ENCODE results near the gene ZNF710. TPM values are rescaled to one million over a fixed set of nuclear protein-coding genes. Genes with fewer than 3 reads are reported as not detected.

The ZNF710 gene
- total and polyA plus RNA-seq, 2 donors (not counting 3 experiments of a cell fraction or from before 2014, with no cell fraction given), result 8.9 to 32.4 TPM

GRCh38 chr15:90080818-90081393 is 79.8 kb downstream of the ZNF710 start:
- CTCF ChIA-PET, result interaction anchor here (1.4 kb wide), 2 partner anchors 140 to 206 kb away, joined by 3 read pairs; no protein-coding TSS in a partner anchor
- no peak for FAIRE-seq
- intact Hi-C loops (cut with micrococcal nuclease), result no loop called here

More at GRCh38 chr15:90080818-90081393, 79.8 kb downstream of the ZNF710 start:
- POLR2A ChIA-PET, result no interaction called here
- Histone ChIP-seq H3K9ac (replicated peaks; ENCODE audit: extremely low read depth, insufficient read depth, low read length) (no peak overlapping the region), H3K4me1 (ENCODE audit: control insufficient read depth, extremely low read depth, insufficient read depth, low read length) (no peaks in the 10 kb centered on the region), H3K36me3 (ENCODE audit: control insufficient read depth in 2 of 2, extremely low read depth in 1 of 2, insufficient read depth in 2 of 2, low read length in 2 of 2) (peaks cover 0 to 30% of the 10 kb centered on the region in 2 experiments), H3K27ac (ENCODE audit: insufficient read depth, low read depth, low read length) (no peak overlapping the region), H3K9me3 (replicated peaks; ENCODE audit: control insufficient read depth, insufficient read depth, low read length) (no peaks in the 10 kb centered on the region), H3K4me2 (ENCODE audit: insufficient read depth, low read length) (no peak overlapping the region), H3K27me3 (ENCODE audit: control insufficient read depth in 2 of 2, insufficient read depth in 2 of 2, low read length in 2 of 2) (no peaks in the 10 kb centered on the region), H3K9me1 (replicated peaks; ENCODE audit: control insufficient read depth, extremely low read depth, insufficient read depth, low read length) (no peaks in the 10 kb centered on the region), H3K79me2 (ENCODE audit: control insufficient read depth, insufficient read depth, low read length) (no peaks in the 10 kb centered on the region), H2AFZ (ENCODE audit: low read depth, low read length) (no peak overlapping the region), H4K20me1 (replicated peaks; ENCODE audit: control insufficient read depth, extremely low read depth, insufficient read depth, low read length) (no peaks in the 10 kb centered on the region), H3K4me3 (replicated peaks in 1 of 3; ENCODE audit: insufficient read depth in 1 of 3, low read depth in 1 of 3, low read length in 3 of 3) (no peak overlapping the region)
- TF ChIP-seq JUN (IDR thresholded peaks at IDR 0.05; ENCODE audit: borderline replicate concordance, insufficient read depth, insufficient read length, low read depth) (no peak), GATA2 (IDR thresholded peaks at IDR 0.05; ENCODE audit: insufficient read depth, insufficient read length, low read depth, low read length) (no peak), CTCF (IDR thresholded peaks at IDR 0.05; ENCODE audit: extremely low read depth in 1 of 2, insufficient read depth in 1 of 2, low read depth in 1 of 2, low read length in 2 of 2) (no peak), EZH2 (IDR thresholded peaks at IDR 0.05; ENCODE audit: borderline replicate concordance, low read depth, low read length, severe bottlenecking) (no peak)
- DNase-seq (ENCODE audit: low read depth, low spot score), result no peak
- dilution Hi-C loops (cut with MboI; ENCODE audit: extremely low pct_ligation_motif_present, low sequenced_read_pairs), result no loop called here
- BruUV-seq (replicated peaks), result no TSS peak
